H1 (cell line): Measurements from ENCODE around the gene MEP1A. TPM values are rescaled to one million over a fixed set of nuclear protein-coding genes. Genes with fewer than 3 reads are reported as not detected.
"Not testable (repeated sequence)": the region's sequence is repeated elsewhere in the genome, so short reads cannot be mapped to it uniquely, and the experiment has no call there.

Experiments
- CTCF ChIA-PET: fragments of 300-600 bp; sonication (Branson Sonifier 250); formaldehyde crosslinking; loops from one replicate; lab custom pipeline; 2021; ENCODE audit not compliant: partially characterized antibody; lab: Charles Lee
- POLR2A ChIA-PET: fragments of 300-600 bp; sonication (Branson Sonifier 250); formaldehyde crosslinking; loops from one replicate; lab custom pipeline; 2021; ENCODE audit warnings: inconsistent platforms; ENCODE audit not compliant: partially characterized antibody; lab: Charles Lee
- DNase-seq, 2 experiments: peaks; one replicate each; pipeline versions ENCODE4 v3.0.0 to v3.0.0-alpha.2; 2010 to 2022; ENCODE audit warnings: low spot score in 2 of 2, low read depth in 1 of 2, mixed read lengths in 1 of 2
- FAIRE-seq: peaks from 2 replicates; lab custom pipeline; 2011; peaks lifted over from hg19 to GRCh38; lab: Jason Lieb, UNC
- H2AFZ ChIP-seq: 2 replicates; pipeline ENCODE4 v1.8.1; 2012; ENCODE audit warnings: low read length, inconsistent platforms
- H2AK5ac ChIP-seq: 2 replicates; pipeline ENCODE4 v1.6.1; 2013; ENCODE audit warnings: low read depth, low read length
- H2BK120ac ChIP-seq: replicated peaks from 2 replicates; pipeline ENCODE3; 2013; ENCODE audit warnings: low read depth, low read length, inconsistent platforms
- H2BK12ac ChIP-seq: 2 replicates; pipeline ENCODE4 v1.6.1; 2013; ENCODE audit warnings: low read depth, low read length
- H2BK15ac ChIP-seq: 2 replicates; pipeline ENCODE4 v1.6.1; 2013; ENCODE audit warnings: low read length
- H2BK20ac ChIP-seq: 2 replicates; pipeline ENCODE4 v1.6.1; 2013; ENCODE audit warnings: low read length
- H2BK5ac ChIP-seq: 2 replicates; pipeline ENCODE4 v1.6.1; 2013; ENCODE audit warnings: low read depth, low read length
- H3K14ac ChIP-seq: 2 replicates; pipeline ENCODE4 v1.6.1; 2013; ENCODE audit warnings: inconsistent platforms; ENCODE audit not compliant: insufficient read length
- H3K18ac ChIP-seq: 2 replicates; pipeline ENCODE4 v1.6.1; 2013; ENCODE audit warnings: low read length; ENCODE audit errors: extremely low read depth
- H3K23ac ChIP-seq: 2 replicates; pipeline ENCODE4 v1.6.1; 2013; ENCODE audit warnings: inconsistent platforms; ENCODE audit not compliant: insufficient read length
- H3K23me2 ChIP-seq: 2 replicates; pipeline ENCODE4 v1.6.1; 2013; ENCODE audit warnings: low read depth, low read length
- H3K27ac ChIP-seq: 2 replicates; pipeline ENCODE4 v1.6.1; 2011; ENCODE audit warnings: low read depth, low read length, inconsistent platforms
- H3K27me3 ChIP-seq, 4 experiments: replicated peaks in 1 of 4; 1 replicate in 1 of 4; 2 replicates in 3 of 4; pipeline versions ENCODE4 v1.6.1 to v1.8.1; 2011 to 2013; ENCODE audit warnings: low read length in 3 of 4, mild to moderate bottlenecking in 3 of 4, inconsistent platforms in 2 of 4, mixed read lengths in 2 of 4, moderate library complexity in 1 of 4; ENCODE audit not compliant: control insufficient read depth in 3 of 4, insufficient read depth in 3 of 4; ENCODE audit errors: extremely low read depth in 1 of 4
- H3K36me3 ChIP-seq, 4 experiments: 2 replicates each; pipeline versions ENCODE4 v1.6.1 to v1.8.1; 2011 to 2013; ENCODE audit warnings: mild to moderate bottlenecking in 4 of 4, low read length in 3 of 4, moderate library complexity in 2 of 4, control low read depth in 1 of 4, inconsistent platforms in 1 of 4; ENCODE audit not compliant: insufficient read depth in 4 of 4, control insufficient read depth in 2 of 4
- H3K4ac ChIP-seq: replicated peaks from 2 replicates; pipeline ENCODE3; 2013; ENCODE audit warnings: low read length, low read depth, mixed read lengths, inconsistent platforms; ENCODE audit not compliant: insufficient read length
- H3K4me1 ChIP-seq, 4 experiments: replicated peaks in 1 of 4; 1 replicate in 1 of 4; 2 replicates in 3 of 4; pipeline versions ENCODE4 v1.6.1 to v1.8.1; 2011 to 2013; ENCODE audit warnings: low read length in 3 of 4, inconsistent platforms in 2 of 4, mixed read lengths in 1 of 4; ENCODE audit not compliant: insufficient read depth in 4 of 4, control insufficient read depth in 3 of 4
- H3K4me2 ChIP-seq, 2 experiments: 2 replicates each; pipeline versions ENCODE4 v1.6.1 to v1.8.1; 2011 to 2013; ENCODE audit warnings: low read depth in 2 of 2, low read length in 2 of 2, control low read depth in 1 of 2, inconsistent platforms in 1 of 2, mild to moderate bottlenecking in 1 of 2; ENCODE audit not compliant: insufficient read depth in 1 of 2
- H3K4me3 ChIP-seq, 4 experiments: fragments of 200-600, 300-600 bp in 1 of 4; sonication (generic), shearing (Covaris generic), sonication (Bioruptor Twin) in 1 of 4; 2 replicates each; pipeline versions ENCODE4 v1.5.1 to v1.8.1; 2011 to 2016; ENCODE audit warnings: low read length in 4 of 4, low read depth in 3 of 4, control low read depth in 2 of 4, inconsistent platforms in 2 of 4, mild to moderate bottlenecking in 2 of 4, mixed read lengths in 1 of 4, moderate library complexity in 1 of 4; ENCODE audit not compliant: insufficient read depth in 2 of 4; ENCODE audit errors: extremely low read depth in 1 of 4
- H3K56ac ChIP-seq: replicated peaks from 2 replicates; pipeline ENCODE3; 2013; ENCODE audit warnings: low read depth, mild to moderate bottlenecking, mixed read lengths, low read length, inconsistent platforms; ENCODE audit not compliant: insufficient read length
- H3K79me1 ChIP-seq: 2 replicates; pipeline ENCODE4 v1.6.1; 2013; ENCODE audit warnings: low read depth, low read length, control low read depth
- H3K79me2 ChIP-seq, 2 experiments: 2 replicates each; pipeline versions ENCODE4 v1.6.1 to v1.8.1; 2012 to 2013; ENCODE audit warnings: low read length in 2 of 2, mild to moderate bottlenecking in 2 of 2, inconsistent platforms in 1 of 2; ENCODE audit not compliant: insufficient read depth in 2 of 2, control insufficient read depth in 1 of 2
- H3K9ac ChIP-seq, 4 experiments: replicated peaks in 1 of 4; 1 replicate in 1 of 4; 2 replicates in 3 of 4; pipeline versions ENCODE4 v1.6.1 to v1.8.1; 2011 to 2013; ENCODE audit warnings: low read depth in 3 of 4, low read length in 3 of 4, control low read depth in 2 of 4, mild to moderate bottlenecking in 2 of 4, moderate library complexity in 2 of 4, inconsistent platforms in 1 of 4; ENCODE audit errors: extremely low read depth in 1 of 4
- H3K9me3 ChIP-seq, 2 experiments: 2 replicates each; pipeline versions ENCODE4 v1.6.1 to v1.8.1; 2012 to 2013; ENCODE audit warnings: mild to moderate bottlenecking in 2 of 2, moderate library complexity in 2 of 2, control low read depth in 1 of 2, inconsistent platforms in 1 of 2, low read depth in 1 of 2, low read length in 1 of 2, mixed read lengths in 1 of 2; ENCODE audit not compliant: insufficient read depth in 2 of 2
- H4K20me1 ChIP-seq, 2 experiments: replicated peaks in 1 of 2; 2 replicates each; pipeline versions ENCODE3 to v1.8.1; 2011 to 2013; ENCODE audit warnings: inconsistent platforms in 2 of 2, low read length in 2 of 2, mild to moderate bottlenecking in 1 of 2; ENCODE audit not compliant: insufficient read depth in 2 of 2, control insufficient read depth in 1 of 2
- H4K5ac ChIP-seq: 2 replicates; pipeline ENCODE4 v1.6.1; 2013; ENCODE audit warnings: low read length, low read depth, mixed read lengths, inconsistent platforms; ENCODE audit not compliant: insufficient read length
- H4K8ac ChIP-seq: 2 replicates; pipeline ENCODE4 v1.8.0; 2013; ENCODE audit warnings: mild to moderate bottlenecking, moderate library complexity, low read length, inconsistent platforms; ENCODE audit not compliant: insufficient read depth; ENCODE audit errors: extremely low read depth
- H4K91ac ChIP-seq: replicated peaks from 2 replicates; pipeline ENCODE3; 2013; ENCODE audit warnings: low read length, mixed read lengths, inconsistent platforms; ENCODE audit not compliant: insufficient read length
- WGBS, 2 experiments: shearing (Covaris generic) in 1 of 2; methylation state at CpG; one replicate each; pipeline versions ENCODE4 v1.1.6 to v1.1.7; 2013 to 2015; ENCODE audit warnings: low lambda C conversion rate in 2 of 2, mixed read lengths in 2 of 2, inconsistent platforms in 1 of 2, low coverage in 1 of 2, missing lambda C conversion rate in 1 of 2; ENCODE audit not compliant: insufficient replicate concordance in 2 of 2, insufficient coverage in 1 of 2, insufficient read length in 1 of 2; ENCODE audit errors: extremely low coverage in 1 of 2, missing lambda C conversion rate in 1 of 2; 5-methylcytosine and 5-hydroxymethylcytosine counted together
- polyA plus RNA-seq, 7 experiments: library from polyadenylated mRNA; depleted of rRNA in 3 of 7; stranded (reverse) in 5 of 7; unstranded in 2 of 7; fragments of >200 nt in 5 of 7; fragments of 200-250 nt in 2 of 7; gene quantifications; 1 replicate in 5 of 7; 2 replicates in 1 of 7; 4 replicates in 1 of 7; pipeline versions ENCODE4 v1.2.1 to v1.2.3, GENCODE V29; 2011 to 2013; ENCODE audit warnings: missing spikeins in 2 of 7, mixed read lengths in 2 of 7
- total RNA-seq: library from RNA; stranded (reverse); fragmentation: NEBNext Ultra II Directional; extraction: Animal tissue kit (Norgen Biotek cat#: 25700); gene quantifications from 2 replicates; pipeline ENCODE4 v1.2.1, GENCODE V29; 2021

MEP1A gene
- total and polyA plus RNA-seq, 2 of the 8 experiments (the other 6 are each of a cell fraction or from before 2014, with no cell fraction given): 0.03 TPM; not detected in 1

DNA sequence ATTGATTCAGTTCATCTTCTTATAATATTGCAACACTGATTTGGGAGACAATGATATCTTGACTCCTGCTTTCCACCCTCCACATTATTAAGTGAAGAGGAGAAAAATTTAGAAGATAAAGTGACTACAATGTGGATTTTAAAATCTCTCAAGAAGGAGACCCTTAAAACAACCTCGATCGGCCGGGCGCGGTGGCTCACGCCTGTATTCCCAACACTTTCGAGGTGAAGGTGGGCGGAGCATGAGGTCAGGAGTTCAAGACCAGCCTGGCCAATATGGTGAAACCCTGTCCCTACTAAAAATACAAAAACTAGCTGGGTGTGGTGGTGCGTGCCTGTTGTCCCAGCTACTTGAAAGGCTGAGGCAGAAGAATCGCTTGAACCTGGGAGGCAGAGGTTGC lies 28.9 kb upstream of the MEP1A start:
- H3K79me1 ChIP-seq, CTCF ChIA-PET, H3K4me1 ChIP-seq: not testable (repeated sequence)

More for the DNA sequence above, 28.9 kb upstream of the MEP1A start:
- H4K20me1 ChIP-seq, H4K5ac ChIP-seq, H3K27ac ChIP-seq, FAIRE-seq, H3K4me3 ChIP-seq, H3K23ac ChIP-seq, H3K14ac ChIP-seq, H3K79me2 ChIP-seq, H2AFZ ChIP-seq, H4K91ac ChIP-seq, H2BK120ac ChIP-seq, H4K8ac ChIP-seq, H3K9me3 ChIP-seq, H3K4ac ChIP-seq, DNase-seq, H3K18ac ChIP-seq, H3K23me2 ChIP-seq, H2BK5ac ChIP-seq, H3K4me2 ChIP-seq, H3K56ac ChIP-seq, H2BK20ac ChIP-seq, POLR2A ChIA-PET, H3K9ac ChIP-seq, H2BK12ac ChIP-seq, H2BK15ac ChIP-seq, H3K27me3 ChIP-seq, H2AK5ac ChIP-seq, H3K36me3 ChIP-seq: not testable (repeated sequence)
- whole genome bisulfite sequencing, 2 experiments: 85% methylated on average over 9 of the region's 10 CpGs; no CpG with 5 or more reads in 1 of the 2 experiments
